TTC549 (cell line): ENCODE measurements around the gene DEPDC5.

Source experiments
- FAIRE-seq: peaks from 2 replicates; lab custom pipeline; 2012; peaks lifted over from hg19 to GRCh38; lab: Jason Lieb, UNC

Gene DEPDC5

GRCh38 chr22:31951194-31952093, 197.6 kb downstream of the DEPDC5 start:
- FAIRE-seq, result no peak

- FAIRE-seq, result no peak
Measured at GRCh38 chr22:31952094-31952401, 198.2 kb downstream of the DEPDC5 start.

GRCh38 chr22:31952472-31952871, 198.7 kb downstream of the DEPDC5 start:
- no peak for FAIRE-seq

GRCh38 chr22:31953261-31953660, 199.4 kb downstream of the DEPDC5 start:
- no peak for FAIRE-seq

- no peak for FAIRE-seq
Measured at GRCh38 chr22:31954535-31955523, 201.0 kb downstream of the DEPDC5 start.

- no peak for FAIRE-seq
Measured at GRCh38 chr22:31956360-31956759, 202.5 kb downstream of the DEPDC5 start.
